WTC11 (cell line): ENCODE measurements around the gene RPH3AL. TPM values are rescaled to one million over a fixed set of nuclear protein-coding genes. Genes with fewer than 3 reads are reported as not detected.

Source experiments
- ATAC-seq: fragments of 200-7000 bp; cut with Tn5 transposase; 2 replicates; pipeline ENCODE4 v1.10.0; 2021; ENCODE audit warnings: mild to moderate bottlenecking, moderate library complexity
- CTCF ChIA-PET: fragments of 300-600 bp; sonication (Branson Sonifier 250); formaldehyde crosslinking; loops from one replicate; lab custom pipeline; 2021; ENCODE audit warnings: antibody characterized with exemption; lab: Charles Lee
- POLR2A ChIA-PET: fragments of 350-600 bp; sonication (Branson Sonifier 250); formaldehyde crosslinking; loops from one replicate; lab custom pipeline; 2021; ENCODE audit warnings: antibody characterized with exemption; lab: Charles Lee
- DNase-seq: peaks from one replicate; pipeline ENCODE4 v3.0.0; 2021; ENCODE audit warnings: low spot score
- H3K27ac Mint-ChIP-seq: 2 replicates; pipeline ENCODE4 v1.8.0; 2021; ENCODE audit warnings: mixed read lengths
- H3K27me3 Mint-ChIP-seq: 2 replicates; pipeline ENCODE4 v1.8.0; 2021; ENCODE audit warnings: low read depth, mild to moderate bottlenecking, moderate library complexity, mixed read lengths
- H3K36me3 Mint-ChIP-seq: 2 replicates; pipeline ENCODE4 v1.8.0; 2021; ENCODE audit warnings: mixed read lengths
- H3K4me1 Mint-ChIP-seq: 2 replicates; pipeline ENCODE4 v1.8.0; 2022; ENCODE audit warnings: mixed read lengths
- H3K4me3 Mint-ChIP-seq: 2 replicates; pipeline ENCODE4 v1.8.0; 2021; ENCODE audit warnings: mild to moderate bottlenecking, moderate library complexity, mixed read lengths
- H3K9me3 Mint-ChIP-seq: 2 replicates; pipeline ENCODE4 v1.8.0; 2021; ENCODE audit warnings: mixed read lengths
- CBFB ChIP-seq: sonication (generic); formaldehyde crosslinking; IDR thresholded peaks from 2 replicates; pipeline ENCODE4 v1.8.1; 2022; ENCODE audit warnings: mild to moderate bottlenecking, low read depth, missing genetic modification reagents
- KAT7 ChIP-seq: sonication (generic); formaldehyde crosslinking; IDR thresholded peaks from 2 replicates; pipeline ENCODE4 v1.8.1; 2023; ENCODE audit warnings: missing genetic modification reagents, mild to moderate bottlenecking, borderline replicate concordance
- RORB ChIP-seq: fragments of 250-450 bp; sonication (Bioruptor Pico); IDR thresholded peaks from 2 replicates; pipeline ENCODE4 v1.9.0; 2021; ENCODE audit warnings: mild to moderate bottlenecking
- STAT6 ChIP-seq: sonication (generic); formaldehyde crosslinking; conservative IDR thresholded peaks from 2 replicates; pipeline ENCODE4 v1.8.1; 2023; ENCODE audit warnings: mild to moderate bottlenecking, low read depth, missing genetic modification reagents, moderate library complexity
- USF2 ChIP-seq: sonication (generic); formaldehyde crosslinking; IDR thresholded peaks from 2 replicates; pipeline ENCODE4 v1.8.1; 2023; ENCODE audit warnings: mild to moderate bottlenecking, missing genetic modification reagents, moderate library complexity
- ZBTB21 ChIP-seq: sonication (generic); formaldehyde crosslinking; IDR thresholded peaks from 2 replicates; pipeline ENCODE4 v1.8.1; 2023; ENCODE audit warnings: mild to moderate bottlenecking, missing genetic modification reagents, borderline replicate concordance
- ZNF121 ChIP-seq: sonication (generic); formaldehyde crosslinking; IDR thresholded peaks from 2 replicates; pipeline ENCODE4 v1.8.0; 2023; ENCODE audit warnings: missing genetic modification reagents
- ZNF263 ChIP-seq: sonication (generic); formaldehyde crosslinking; IDR thresholded peaks from 2 replicates; pipeline ENCODE4 v1.8.1; 2022; ENCODE audit warnings: low read depth, mild to moderate bottlenecking, moderate library complexity, missing genetic modification reagents
- ZNF416 ChIP-seq: fragments of 250-450 bp; sonication (Bioruptor Pico); IDR thresholded peaks from 2 replicates; pipeline ENCODE4 v1.9.0; 2021; ENCODE audit warnings: mild to moderate bottlenecking, inconsistent platforms
- total RNA-seq: library from RNA; stranded (reverse); gene quantifications from 3 replicates; pipeline ENCODE4 v1.2.3, GENCODE V29; 2021
- TF ChIP-seq, protein P1 (sequence below): sonication (generic); formaldehyde crosslinking; IDR thresholded peaks from 2 replicates; pipeline ENCODE4 v1.8.0; 2022; ENCODE audit warnings: mild to moderate bottlenecking, missing genetic modification reagents
- TF ChIP-seq, protein P2 (sequence below): sonication (generic); formaldehyde crosslinking; IDR thresholded peaks from 2 replicates; pipeline ENCODE4 v1.8.1; 2022; ENCODE audit warnings: mild to moderate bottlenecking, missing genetic modification reagents, moderate library complexity, borderline replicate concordance

RPH3AL gene
- total RNA-seq, 1 experiment from 2014 or later, result 2.0 TPM

GRCh38 chr17:337866-338265 lies 14.7 kb downstream of the RPH3AL start (continued):
- TF ChIP-seq, protein P1, sequence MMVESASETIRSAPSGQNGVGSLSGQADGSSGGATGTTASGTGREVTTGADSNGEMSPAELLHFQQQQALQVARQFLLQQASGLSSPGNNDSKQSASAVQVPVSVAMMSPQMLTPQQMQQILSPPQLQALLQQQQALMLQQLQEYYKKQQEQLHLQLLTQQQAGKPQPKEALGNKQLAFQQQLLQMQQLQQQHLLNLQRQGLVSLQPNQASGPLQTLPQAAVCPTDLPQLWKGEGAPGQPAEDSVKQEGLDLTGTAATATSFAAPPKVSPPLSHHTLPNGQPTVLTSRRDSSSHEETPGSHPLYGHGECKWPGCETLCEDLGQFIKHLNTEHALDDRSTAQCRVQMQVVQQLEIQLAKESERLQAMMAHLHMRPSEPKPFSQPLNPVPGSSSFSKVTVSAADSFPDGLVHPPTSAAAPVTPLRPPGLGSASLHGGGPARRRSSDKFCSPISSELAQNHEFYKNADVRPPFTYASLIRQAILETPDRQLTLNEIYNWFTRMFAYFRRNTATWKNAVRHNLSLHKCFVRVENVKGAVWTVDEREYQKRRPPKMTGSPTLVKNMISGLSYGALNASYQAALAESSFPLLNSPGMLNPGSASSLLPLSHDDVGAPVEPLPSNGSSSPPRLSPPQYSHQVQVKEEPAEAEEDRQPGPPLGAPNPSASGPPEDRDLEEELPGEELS (CRISPR knock-in tag), result no peak

- Mint-ChIP-seq H3K36me3 (no peaks in the 10 kb centered on the region), H3K4me1 (peaks cover 26% of the 10 kb centered on the region), H3K4me3 (no peak overlapping the region), H3K27me3 (peaks cover 5% of the 10 kb centered on the region; the same call in 1 of the 2 replicates), H3K27ac (no peak overlapping the region), H3K9me3 (no peaks in the 10 kb centered on the region)
- no peak for ATAC-seq
- ChIA-PET CTCF (no interaction called here), POLR2A (no interaction called here)
- TF ChIP-seq RORB (CRISPR knock-in tag), result no peak
- TF ChIP-seq ZNF416 (CRISPR knock-in tag), result no peak
- no peak for DNase-seq
Measured at GRCh38 chr17:337453-337852, 15.2 kb downstream of the RPH3AL start.

DNA sequence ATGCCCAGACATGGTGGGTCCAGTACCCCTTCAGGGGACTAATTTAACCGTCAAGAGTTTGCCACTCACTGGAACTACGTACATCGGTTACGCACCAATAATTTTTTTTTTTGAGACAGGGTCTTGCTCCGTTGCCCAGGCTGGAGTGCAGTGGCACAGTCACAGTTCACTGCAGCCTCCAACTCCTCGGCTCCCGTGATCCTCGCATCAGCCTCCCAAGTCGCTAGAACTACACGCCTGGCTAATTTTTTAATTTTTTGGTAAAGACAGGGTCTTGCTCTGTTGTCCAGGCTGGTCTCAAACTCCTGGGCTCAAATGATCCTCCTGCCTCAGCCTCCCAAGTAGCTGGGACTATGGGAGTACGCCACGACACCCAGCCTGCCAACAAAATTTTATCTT lies 15.6 kb downstream of the RPH3AL start:
- TF ChIP-seq ZNF121 (CRISPR knock-in tag), result peak; percentile 52; the same call in 1 of the 2 replicates
- TF ChIP-seq ZBTB21, result no peak
- TF ChIP-seq, all 79 proteins: peak for 1

DNA sequence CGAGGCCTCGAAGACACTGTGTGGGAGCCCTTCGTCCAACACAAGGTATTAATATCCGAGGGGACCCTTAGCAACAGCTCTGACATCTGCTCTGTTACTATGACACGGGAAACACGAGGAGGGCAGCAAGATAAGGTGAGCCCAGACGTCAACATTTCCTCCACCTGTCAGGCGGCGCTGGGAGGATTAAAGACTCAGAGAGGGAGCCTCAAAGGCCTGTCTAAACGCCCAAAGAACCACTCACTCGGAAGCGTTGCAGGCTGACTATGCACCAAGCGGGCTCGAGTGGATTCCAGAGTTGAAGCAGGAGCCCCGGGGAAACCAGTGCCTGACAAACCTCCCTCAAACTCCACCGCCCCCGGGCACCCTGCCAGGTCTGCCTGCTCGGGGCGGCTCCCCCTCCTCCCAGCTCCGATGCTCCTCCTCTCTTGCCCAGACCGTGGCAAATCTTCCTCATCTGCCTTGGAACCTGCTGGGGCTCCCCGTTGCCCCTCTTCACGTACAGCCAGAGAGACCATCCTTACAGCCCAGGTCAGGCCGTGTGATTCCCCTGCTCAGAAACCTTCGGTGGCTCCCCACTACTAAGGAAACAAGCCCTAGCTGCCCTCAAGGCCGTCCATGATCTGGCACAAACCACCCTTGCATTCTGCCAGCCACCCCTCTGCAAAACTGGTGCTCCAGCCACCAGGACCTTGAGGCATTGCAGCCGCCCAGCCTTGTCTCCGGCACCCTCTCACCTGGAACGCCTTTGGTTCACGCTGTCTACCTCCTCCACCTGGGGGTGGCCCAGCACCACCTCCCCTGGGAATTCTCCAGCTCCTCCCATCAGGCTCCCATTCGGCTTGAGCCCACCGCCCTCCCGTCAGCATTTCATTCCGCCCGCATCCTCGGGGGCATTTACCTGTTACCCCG lies 16.2 kb downstream of the RPH3AL start:
- ATAC-seq (no peak), DNase-seq (no peak)
- Mint-ChIP-seq H3K27me3 (peaks cover 5% of the 10 kb centered on the region; the same call in 1 of the 2 replicates), H3K36me3 (no peaks in the 10 kb centered on the region), H3K4me1 (peaks cover 26% of the 10 kb centered on the region), H3K4me3 (no peak overlapping the region), H3K27ac (no peak overlapping the region), H3K9me3 (no peaks in the 10 kb centered on the region)
- POLR2A ChIA-PET, result interaction anchor here (0.6 kb wide), 1 partner anchor 12 kb away, joined by 3 read pairs; no protein-coding TSS in a partner anchor
- CTCF ChIA-PET, result interaction anchor here (0.6 to 1.7 kb wide), 2 partner anchors 28 to 49 kb away, joined by 4 to 5 read pairs; no protein-coding TSS in a partner anchor
- peak; percentile 71 for TF ChIP-seq ZNF263
- no peak for TF ChIP-seq CBFB (CRISPR knock-in tag)

More for the DNA sequence above, 15.6 kb downstream of the RPH3AL start:
- no peak overlapping the region for H3K27ac Mint-ChIP-seq
- peaks cover 5% of the 10 kb centered on the region; the same call in 1 of the 2 replicates for H3K27me3 Mint-ChIP-seq
- H3K9me3 Mint-ChIP-seq, result no peaks in the 10 kb centered on the region
- ATAC-seq (no peak), DNase-seq (no peak)
- CTCF ChIA-PET, result no interaction called here
- POLR2A ChIA-PET, result interaction anchor here (0.6 kb wide), 1 partner anchor 11 kb away, joined by 3 read pairs; no protein-coding TSS in a partner anchor
- no peaks in the 10 kb centered on the region for H3K36me3 Mint-ChIP-seq
- H3K4me1 Mint-ChIP-seq, result peaks cover 26% of the 10 kb centered on the region
- no peak overlapping the region for H3K4me3 Mint-ChIP-seq

- H3K27me3 Mint-ChIP-seq, result peaks cover 5% of the 10 kb centered on the region; the same call in 1 of the 2 replicates
- CTCF ChIA-PET, result interaction anchor here (0.6 to 1.7 kb wide), 2 partner anchors 27 to 50 kb away, joined by 4 to 5 read pairs; no protein-coding TSS in a partner anchor
- ATAC-seq, result peak; percentile 38
- no peak overlapping the region for H3K4me3 Mint-ChIP-seq
- no peaks in the 10 kb centered on the region for H3K36me3 Mint-ChIP-seq
- POLR2A ChIA-PET, result no interaction called here
- peaks cover 26% of the 10 kb centered on the region for H3K4me1 Mint-ChIP-seq
- H3K27ac Mint-ChIP-seq, result no peak overlapping the region
- H3K9me3 Mint-ChIP-seq, result no peaks in the 10 kb centered on the region
- no peak for DNase-seq
- TF ChIP-seq, protein P2, sequence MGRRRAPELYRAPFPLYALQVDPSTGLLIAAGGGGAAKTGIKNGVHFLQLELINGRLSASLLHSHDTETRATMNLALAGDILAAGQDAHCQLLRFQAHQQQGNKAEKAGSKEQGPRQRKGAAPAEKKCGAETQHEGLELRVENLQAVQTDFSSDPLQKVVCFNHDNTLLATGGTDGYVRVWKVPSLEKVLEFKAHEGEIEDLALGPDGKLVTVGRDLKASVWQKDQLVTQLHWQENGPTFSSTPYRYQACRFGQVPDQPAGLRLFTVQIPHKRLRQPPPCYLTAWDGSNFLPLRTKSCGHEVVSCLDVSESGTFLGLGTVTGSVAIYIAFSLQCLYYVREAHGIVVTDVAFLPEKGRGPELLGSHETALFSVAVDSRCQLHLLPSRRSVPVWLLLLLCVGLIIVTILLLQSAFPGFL (CRISPR knock-in tag), result no peak
- TF ChIP-seq USF2 (CRISPR knock-in tag), result no peak
- TF ChIP-seq STAT6 (CRISPR knock-in tag), result no peak
- no peak for TF ChIP-seq KAT7 (CRISPR knock-in tag)
Measured at GRCh38 chr17:335691-336090, 16.9 kb downstream of the RPH3AL start.
